CMK (cell line): ENCODE results near the gene OR52W1.

Source experiments
- DNase-seq: peaks from one replicate; pipeline ENCODE4 v3.0.0-alpha.2; 2010; ENCODE audit warnings: low read depth

OR52W1 gene, protein sequence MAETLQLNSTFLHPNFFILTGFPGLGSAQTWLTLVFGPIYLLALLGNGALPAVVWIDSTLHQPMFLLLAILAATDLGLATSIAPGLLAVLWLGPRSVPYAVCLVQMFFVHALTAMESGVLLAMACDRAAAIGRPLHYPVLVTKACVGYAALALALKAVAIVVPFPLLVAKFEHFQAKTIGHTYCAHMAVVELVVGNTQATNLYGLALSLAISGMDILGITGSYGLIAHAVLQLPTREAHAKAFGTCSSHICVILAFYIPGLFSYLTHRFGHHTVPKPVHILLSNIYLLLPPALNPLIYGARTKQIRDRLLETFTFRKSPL

DNA sequence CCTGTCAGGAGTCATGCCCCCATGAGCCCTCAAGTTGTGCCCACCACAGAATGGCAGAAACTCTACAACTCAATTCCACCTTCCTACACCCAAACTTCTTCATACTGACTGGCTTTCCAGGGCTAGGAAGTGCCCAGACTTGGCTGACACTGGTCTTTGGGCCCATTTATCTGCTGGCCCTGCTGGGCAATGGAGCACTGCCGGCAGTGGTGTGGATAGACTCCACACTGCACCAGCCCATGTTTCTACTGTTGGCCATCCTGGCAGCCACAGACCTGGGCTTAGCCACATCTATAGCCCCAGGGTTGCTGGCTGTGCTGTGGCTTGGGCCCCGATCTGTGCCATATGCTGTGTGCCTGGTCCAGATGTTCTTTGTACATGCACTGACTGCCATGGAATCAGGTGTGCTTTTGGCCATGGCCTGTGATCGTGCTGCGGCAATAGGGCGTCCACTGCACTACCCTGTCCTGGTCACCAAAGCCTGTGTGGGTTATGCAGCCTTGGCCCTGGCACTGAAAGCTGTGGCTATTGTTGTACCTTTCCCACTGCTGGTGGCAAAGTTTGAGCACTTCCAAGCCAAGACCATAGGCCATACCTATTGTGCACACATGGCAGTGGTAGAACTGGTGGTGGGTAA lies at the start of gene OR52W1:
Gene OR52W1, plus strand, starts transcription at position 51 of the 637 bp plus-strand sequence. Its CDS starts 0 bp downstream, at position 51.
- DNase-seq: no peak

DNA sequence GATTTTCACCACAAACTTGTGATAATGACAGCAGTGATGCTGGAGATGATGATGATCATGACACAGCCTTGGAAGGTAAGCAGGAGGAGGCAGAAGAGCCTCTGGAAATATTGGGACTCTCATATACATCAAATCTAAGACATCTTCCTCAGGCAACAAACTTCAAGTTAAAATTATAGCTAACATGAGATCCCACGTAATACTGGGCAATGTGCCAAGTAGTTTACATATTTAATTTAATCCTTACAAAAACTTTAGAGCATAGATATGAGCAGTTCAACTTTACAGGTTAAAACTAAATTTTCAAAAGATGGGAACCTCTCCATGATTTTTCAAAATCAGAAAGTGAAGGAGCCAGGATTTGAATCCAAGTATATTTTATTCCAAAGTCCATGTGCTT lies 47.9 kb upstream of the OR52W1 start:
- no peak for DNase-seq

DNA sequence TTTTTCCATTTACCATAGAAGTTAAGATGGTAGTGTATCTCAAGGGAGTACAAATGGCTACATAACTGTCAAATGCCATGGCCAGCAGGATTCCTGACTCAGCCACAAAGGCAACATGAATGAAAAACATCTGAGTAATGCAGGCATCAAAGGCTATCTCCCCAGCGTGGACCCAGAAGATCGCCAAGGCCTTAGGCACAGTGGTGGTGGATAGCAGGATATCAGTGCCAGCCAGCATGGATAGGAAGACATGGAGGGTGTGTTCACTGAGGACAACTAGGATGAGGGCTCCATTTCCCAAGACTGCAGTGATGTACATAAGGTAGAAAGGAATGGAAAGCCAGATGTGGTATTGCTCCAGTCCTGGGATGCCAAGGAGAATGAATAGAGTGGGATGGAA lies 46.9 kb upstream of the OR52W1 start:
- DNase-seq: no peak

DNA sequence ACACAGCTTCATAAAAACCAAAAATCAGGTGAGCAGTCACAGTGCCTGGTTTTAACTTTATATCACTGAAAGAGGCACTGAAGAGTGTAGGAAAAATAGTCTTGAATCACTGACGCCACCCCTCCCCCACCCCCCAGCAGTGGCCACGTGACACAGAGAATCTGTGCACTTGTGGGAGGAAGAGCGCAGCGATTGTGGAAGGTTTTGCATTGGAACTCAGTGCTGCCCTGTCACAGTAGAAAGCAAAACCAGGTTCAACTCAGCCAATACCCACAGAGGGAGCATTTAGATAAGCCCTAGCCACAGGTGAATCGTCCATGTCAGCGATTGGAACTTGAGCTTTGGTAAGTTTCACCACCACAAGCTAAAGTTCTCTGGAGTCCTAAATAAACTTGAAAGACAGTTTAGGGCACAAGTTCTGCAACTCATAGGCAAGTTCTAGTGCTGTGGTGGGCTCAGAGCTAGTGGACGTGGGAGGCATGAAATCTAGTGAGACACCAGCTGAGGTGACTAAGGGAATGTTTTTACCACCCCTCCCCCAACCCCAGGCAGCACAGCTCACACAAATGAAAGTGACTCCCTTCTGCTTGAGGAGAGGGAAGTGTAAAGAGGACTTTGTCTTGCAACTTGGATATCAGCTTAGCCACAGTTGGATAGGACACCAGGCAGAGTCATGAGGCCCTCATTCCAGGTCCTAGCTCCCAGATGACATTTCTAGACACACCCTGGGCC lies 42.2 kb upstream of the OR52W1 start:
- no peak for DNase-seq

DNA sequence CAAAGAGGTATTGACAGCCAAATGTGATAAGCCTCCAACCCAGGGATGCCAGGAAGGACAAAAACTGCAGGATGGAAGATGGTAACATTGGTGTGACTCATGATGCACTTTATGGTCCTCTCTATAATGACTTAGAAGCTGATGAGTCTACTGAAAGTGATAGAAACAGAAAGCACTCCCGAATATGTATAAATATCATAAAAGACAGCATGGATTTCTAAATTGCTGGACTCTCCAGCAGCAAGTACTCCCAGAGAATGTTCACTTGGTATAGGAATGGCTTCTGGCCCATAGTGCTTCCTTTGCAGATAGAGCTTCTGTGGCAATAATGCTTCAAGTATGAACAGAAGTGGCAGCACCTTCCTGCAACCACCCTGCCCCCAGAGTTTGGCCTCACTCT lies 28.8 kb upstream of the OR52W1 start, which contains the start of gene OR52B2:
Gene OR52B2, minus strand, starts transcription at position 101 of the 400 bp plus-strand sequence. Its CDS starts 0 bp downstream, at position 101.
- DNase-seq: no peak

- DNase-seq: no peak
These were observed 23.6 kb upstream of the OR52W1 start for GRCh38 chr11:6175440-6175839.

- DNase-seq: no peak
These were observed 7.3 kb upstream of the OR52W1 start for GRCh38 chr11:6191742-6192141.

DNA sequence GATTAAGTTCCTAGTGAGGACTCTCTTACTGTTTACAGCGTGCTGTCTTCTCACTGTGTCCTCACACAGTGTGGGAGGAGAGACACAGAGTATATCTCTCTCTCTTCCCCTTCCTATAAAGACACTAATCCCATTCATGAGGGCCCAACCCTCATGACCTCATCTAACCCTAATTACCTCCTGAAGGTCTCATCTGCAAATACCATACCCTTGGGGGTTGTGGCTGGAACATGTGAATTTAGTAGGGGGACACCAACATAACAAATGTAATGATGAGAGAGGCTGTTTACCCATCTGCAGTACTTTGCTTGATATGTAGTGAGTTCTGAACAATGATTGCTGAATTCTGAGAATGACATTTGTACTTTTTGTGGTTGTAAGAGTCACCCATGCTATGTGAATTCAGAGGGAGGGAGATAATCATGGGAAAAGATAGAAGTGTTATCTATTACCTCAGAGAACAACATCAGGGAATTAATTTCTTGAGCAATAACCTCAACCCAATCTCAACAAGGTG lies 4.9 kb upstream of the OR52W1 start:
- DNase-seq: no peak

- no peak for DNase-seq
These were observed 2.6 kb upstream of the OR52W1 start for GRCh38 chr11:6196396-6196795.

GRCh38 chr11:6197466-6198200 lies 1.4 kb upstream of the OR52W1 start:
- no peak for DNase-seq

DNA sequence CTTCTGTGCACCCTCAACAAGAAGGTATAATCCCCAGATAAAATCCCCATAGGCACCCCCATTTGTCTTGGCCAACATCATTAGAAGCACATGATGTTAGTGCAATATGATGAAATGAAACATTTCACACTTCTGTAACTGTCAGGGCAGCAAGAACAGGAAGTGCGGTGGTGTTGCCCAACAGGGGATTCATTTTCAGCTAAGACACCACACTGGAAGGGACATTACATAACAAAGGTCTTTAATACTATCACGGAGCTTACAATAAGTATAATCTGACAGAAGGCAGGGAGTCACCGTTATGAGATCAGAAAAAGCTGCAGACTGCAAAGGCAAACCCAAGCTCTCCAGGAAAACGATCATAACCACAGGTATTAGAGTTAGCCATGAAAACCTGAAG lies 2.0 kb downstream of the OR52W1 start:
- DNase-seq: no peak

GRCh38 chr11:6201481-6201880 lies 2.5 kb downstream of the OR52W1 start:
- DNase-seq: no peak

- no peak for DNase-seq
These were observed 3.0 kb downstream of the OR52W1 start for GRCh38 chr11:6202041-6202440.

DNA sequence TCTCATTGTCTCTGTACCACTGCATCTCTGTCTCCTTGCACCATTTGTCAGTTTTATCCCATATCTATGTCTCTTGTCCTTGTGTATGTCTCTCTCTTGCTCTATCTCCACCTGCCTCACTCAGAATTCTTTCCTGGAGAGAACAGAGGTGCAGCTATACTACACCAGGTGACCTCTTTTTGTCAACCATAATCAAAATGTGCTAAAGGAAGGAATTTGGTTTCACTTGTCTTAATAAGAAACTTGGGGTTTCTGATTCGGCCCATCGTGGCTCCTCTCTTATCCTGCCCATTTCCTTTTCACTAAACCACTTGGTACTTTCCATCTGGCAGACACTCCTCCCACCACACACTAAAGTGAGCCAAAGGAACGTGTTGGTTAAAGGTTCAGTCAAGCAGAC lies 4.3 kb downstream of the OR52W1 start:
- DNase-seq: no peak

- no peak for DNase-seq
These were observed 5.7 kb downstream of the OR52W1 start for GRCh38 chr11:6204706-6205105.

- no peak for DNase-seq
These were observed 6.3 kb downstream of the OR52W1 start, which contains the start of gene C11orf42 for GRCh38 chr11:6205366-6205765. C11orf42 (plus strand) TSS chr11:6205557; CDS start chr11:6205616, 59 bp downstream.

- no peak for DNase-seq
These were observed 7.6 kb downstream of the OR52W1 start for GRCh38 chr11:6206456-6207180.

- DNase-seq: no peak
These were observed 10.8 kb downstream of the OR52W1 start for GRCh38 chr11:6209801-6210200.

- DNase-seq: no peak
These were observed 11.4 kb downstream of the OR52W1 start for GRCh38 chr11:6210274-6210955.

GRCh38 chr11:6214530-6214929 lies 15.5 kb downstream of the OR52W1 start:
- no peak for DNase-seq

- DNase-seq: no peak
These were observed 17.5 kb downstream of the OR52W1 start for GRCh38 chr11:6216501-6216900.
